Left lung (tissue), 10 donors: ENCODE data around the gene LOXL3. TPM values are rescaled to one million over a fixed set of nuclear protein-coding genes. Genes with fewer than 3 reads are reported as not detected.

ENCODE experiments used
- ATAC-seq: fragments of 200-7000 bp; cut with Tn5 transposase; one replicate; pipeline ENCODE4 v1.9.1; 2020; ENCODE audit warnings: moderate library complexity
- DNase-seq, 4 donors: peaks; one replicate each; pipeline ENCODE4 v3.0.0-alpha.2; 2013 to 2020
- H3K27ac ChIP-seq, 2 donors: fragments of 200-600 bp; sonication (generic) in 1 of 2; one replicate each; pipeline versions ENCODE4 v1.5.0 to v1.8.0; 2020 to 2021
- H3K27me3 ChIP-seq, 2 donors: fragments of 200-600 bp; sonication (generic) in 1 of 2; one replicate each; pipeline versions ENCODE4 v1.5.0 to v1.8.0; 2020 to 2021
- H3K36me3 ChIP-seq, 2 donors: fragments of 200-600 bp; sonication (generic) in 1 of 2; one replicate each; pipeline versions ENCODE4 v1.5.0 to v1.8.0; 2020 to 2021
- H3K4me1 ChIP-seq, 2 donors: fragments of 200-600 bp; one replicate each; pipeline ENCODE4 v1.8.0; 2021
- H3K4me3 ChIP-seq, 2 donors: fragments of 200-600 bp; sonication (generic) in 1 of 2; one replicate each; pipeline versions ENCODE4 v1.5.0 to v1.8.0; 2020 to 2021; ENCODE audit warnings: mild to moderate bottlenecking in 1 of 2
- H3K9me3 ChIP-seq, 2 donors: fragments of 200-600 bp; sonication (generic) in 1 of 2; one replicate each; pipeline versions ENCODE4 v1.5.0 to v1.8.0; 2020 to 2021
- CTCF ChIP-seq, 2 donors: fragments of 200-600 bp; sonication (generic) in 1 of 2; IDR thresholded peaks; one replicate each; pipeline versions ENCODE4 v1.5.0 to v1.8.0; 2021; ENCODE audit warnings: antibody characterized with exemption in 2 of 2
- intact Hi-C, 2 donors: fragments of 100-400 bp; cut with DNase I; formaldehyde crosslinking; loops; one replicate each; pipeline versions ENCODE4 v1.11.2 to v1.14.2; 2022
- polyA plus RNA-seq, 6 donors: library from polyadenylated mRNA; unstranded; fragments of 120-200 nt; gene quantifications; one replicate each; pipeline ENCODE4 v1.2.1, GENCODE V29; 2013; ENCODE audit not compliant: insufficient read length in 6 of 6
- total RNA-seq, 2 donors: library from RNA; stranded (reverse); fragmentation: NEBNext Ultra II Directional; extraction: Animal tissue kit (Norgen Biotek cat#: 25700); gene quantifications; one replicate each; pipeline ENCODE4 v1.2.1, GENCODE V29; 2021
- donor health status: DM: no; HTN: yes; CAD: no.
- donor health status: DM: no; HTN: no; CAD: no.

LOXL3 gene
- total and polyA plus RNA-seq, 8 donors: 8.4 to 12.2 (median 10.0) TPM

GRCh38 chr2:74596584-74596983 is 42.8 kb upstream of the LOXL3 start:
- Histone ChIP-seq H3K9me3 (no peaks in the 10 kb centered on the region), H3K27me3 (peaks cover 5 to 44% of the 10 kb centered on the region in 2 donors), H3K4me3 (no peak overlapping the region), H3K4me1 (no peaks in the 10 kb centered on the region), H3K36me3 (no peaks in the 10 kb centered on the region), H3K27ac (no peak overlapping the region)
- no peak for TF ChIP-seq CTCF (IDR thresholded peaks at IDR 0.05)
- intact Hi-C loops: no loop called here
- ATAC-seq (no peak), DNase-seq (no peak)

- no peaks in the 10 kb centered on the region for H3K9me3 ChIP-seq
- H3K36me3 ChIP-seq: no peaks in the 10 kb centered on the region
- H3K4me1 ChIP-seq: no peaks in the 10 kb centered on the region
- TF ChIP-seq CTCF (IDR thresholded peaks at IDR 0.05): no peak
- ATAC-seq (no peak), DNase-seq (no peak)
- no peak overlapping the region for H3K4me3 ChIP-seq
- peaks cover 8 to 41% of the 10 kb centered on the region in 2 donors for H3K27me3 ChIP-seq
- H3K27ac ChIP-seq: no peak overlapping the region
- intact Hi-C loops: no loop called here
Measured at GRCh38 chr2:74593826-74594772, 40.4 kb upstream of the LOXL3 start.

GRCh38 chr2:74588664-74589063 is 34.9 kb upstream of the LOXL3 start:
- ATAC-seq (no peak), DNase-seq (no peak)
- peaks cover 0 to 26% of the 10 kb centered on the region in 2 donors for H3K4me1 ChIP-seq
- peaks cover 3 to 16% of the 10 kb centered on the region in 2 donors for H3K27me3 ChIP-seq
- intact Hi-C loops: loop anchor here in 1 of 2 donors (5.0 kb wide), 1 partner anchor 106 kb away; the partner anchor contains the start of genes CCDC142 and TTC31
- H3K27ac ChIP-seq: no peak overlapping the region
- TF ChIP-seq CTCF (IDR thresholded peaks at IDR 0.05): no peak
- H3K9me3 ChIP-seq: no peaks in the 10 kb centered on the region
- no peak overlapping the region for H3K4me3 ChIP-seq
- H3K36me3 ChIP-seq: no peaks in the 10 kb centered on the region

GRCh38 chr2:74587664-74588277 is 34.0 kb upstream of the LOXL3 start:
- Histone ChIP-seq H3K4me1 (peaks cover 0 to 26% of the 10 kb centered on the region in 2 donors), H3K27ac (no peak overlapping the region), H3K4me3 (no peak overlapping the region), H3K27me3 (peaks cover 3 to 7% of the 10 kb centered on the region in 2 donors), H3K36me3 (no peaks in the 10 kb centered on the region), H3K9me3 (no peaks in the 10 kb centered on the region)
- ATAC-seq: peak; percentile 97
- intact Hi-C loops: loop anchor here in 1 of 2 donors (5.0 kb wide), 1 partner anchor 105 kb away; the partner anchor contains the start of genes CCDC142 and TTC31
- peak; percentile 51 to 75 for TF ChIP-seq CTCF (IDR thresholded peaks at IDR 0.05)
- peak in 3 of 4 donors; percentile 55 to 78 (median 64) for DNase-seq
